Endothelial cell of coronary artery (primary cell): Measurements from ENCODE around the gene TCEAL8. TPM values are rescaled to one million over a fixed set of nuclear protein-coding genes. Genes with fewer than 3 reads are reported as not detected.

Source experiments
- total RNA-seq: library from RNA; depleted of rRNA; stranded (reverse); fragments of >200 nt; gene quantifications from 2 replicates; pipeline ENCODE4 v1.2.3, GENCODE V29; 2014

TCEAL8 gene, protein sequence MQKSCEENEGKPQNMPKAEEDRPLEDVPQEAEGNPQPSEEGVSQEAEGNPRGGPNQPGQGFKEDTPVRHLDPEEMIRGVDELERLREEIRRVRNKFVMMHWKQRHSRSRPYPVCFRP
- 72.7 and 79.3 TPM in 2 replicates for total RNA-seq

GRCh38 chrX:103254921-103255493, at the start of gene TCEAL8:
Gene TCEAL8, minus strand, starts transcription at chrX:103255155. Its CDS starts 1,176 bp downstream, at chrX:103253979.

DNA sequence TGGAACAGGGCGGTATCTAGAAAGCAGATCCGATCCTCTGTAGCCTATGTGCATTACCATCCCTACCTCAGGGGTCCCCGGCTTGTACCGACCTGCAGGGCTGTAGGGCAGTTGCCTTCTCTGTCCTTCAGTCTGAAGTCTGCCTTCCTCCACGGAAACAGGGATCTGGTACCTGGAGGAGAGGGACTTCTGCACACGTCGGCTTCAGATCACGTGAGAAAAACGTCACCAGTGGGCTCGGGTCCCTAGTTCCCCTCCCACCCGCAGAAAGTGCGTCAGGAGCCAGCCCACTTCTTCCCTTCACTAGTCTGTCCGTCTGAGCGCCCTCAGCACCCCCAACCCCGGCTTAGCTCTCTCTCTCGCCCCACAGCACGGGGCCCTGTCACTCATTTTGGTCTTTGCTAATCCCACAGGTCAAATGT, 21.6 kb upstream of the TCEAL8 start, which contains the start of gene TCEAL5:
TSS of gene TCEAL5 (minus strand) at position 170 of the 422 bp plus-strand sequence. CDS start 2,187 bp downstream, outside the sequence.

GRCh38 chrX:103214870-103215424, 40.0 kb downstream of the TCEAL8 start, which contains the start of gene BEX4:
Gene BEX4, plus strand, starts transcription at chrX:103215108. Its CDS starts 1,046 bp downstream, at chrX:103216154.

Other genes with a start within 250 kb of the TCEAL8 start
- gene BEX1, start 191.0 kb downstream of the TCEAL8 start, total RNA-seq, result 0.45 and 1.4 TPM in 2 replicates
- gene NXF3, start 162.0 kb downstream of the TCEAL8 start, total RNA-seq, result not detected in 2 replicates
- gene BEX4, start 40.0 kb downstream of the TCEAL8 start, total RNA-seq, result 13.4 and 16.5 TPM in 2 replicates
- gene TCEAL5, start 21.6 kb upstream of the TCEAL8 start, total RNA-seq, result not detected in 2 replicates
- 0.27 and 0.38 TPM in 2 replicates for gene BEX2, start 55.8 kb upstream of the TCEAL8 start, total RNA-seq
- 0.72 and 12.8 TPM in 2 replicates for gene TCEAL7, start 75.1 kb upstream of the TCEAL8 start, total RNA-seq
- 101 and 107 TPM in 2 replicates for gene TCEAL9, start 101.4 kb upstream of the TCEAL8 start, total RNA-seq
- gene BEX3, start 121.4 kb upstream of the TCEAL8 start, total RNA-seq, result 301 and 319 TPM in 2 replicates